GM23338 (cell line): ENCODE measurements around the gene HMCES. TPM values are rescaled to one million over a fixed set of nuclear protein-coding genes. Genes with fewer than 3 reads are reported as not detected.
A peak's percentile ranks its signal among the peaks of the same experiment; 100 is the strongest.

Experiments used
- ATAC-seq: fragments of 200-7000 bp; cut with Tn5 transposase; 3 replicates; pipeline ENCODE4 v1.9.1; 2020
- DNase-seq: peaks from one replicate; pipeline ENCODE4 v3.0.0-alpha.2; 2015; ENCODE audit warnings: low spot score
- H2AFZ ChIP-seq: fragments of 200-600 bp; sonication (generic); 2 replicates; pipeline ENCODE4 v1.8.0; 2016; ENCODE audit warnings: antibody characterized with exemption, mild to moderate bottlenecking, moderate library complexity
- H3F3A ChIP-seq: fragments of 200-600 bp; sonication (generic); replicated peaks from 2 replicates; pipeline ENCODE4 v1.8.0; 2017; ENCODE audit warnings: antibody characterized with exemption, mixed run types, low read depth
- H3K27ac ChIP-seq: fragments of 200-600 bp; sonication (generic); 2 replicates; pipeline ENCODE4 v1.6.1; 2016; ENCODE audit warnings: low read depth
- H3K27me3 ChIP-seq: fragments of 200-600 bp; sonication (generic); 2 replicates; pipeline ENCODE4 v1.8.0; 2016; ENCODE audit warnings: mild to moderate bottlenecking, mixed run types, moderate library complexity; ENCODE audit not compliant: insufficient read depth
- H3K36me3 ChIP-seq: fragments of 200-600 bp; sonication (generic); 2 replicates; pipeline ENCODE4 v1.8.0; 2016; ENCODE audit warnings: mild to moderate bottlenecking; ENCODE audit not compliant: insufficient read depth
- H3K4me1 ChIP-seq: fragments of 200-600 bp; sonication (generic); 2 replicates; pipeline ENCODE4 v1.8.0; 2016; ENCODE audit warnings: mild to moderate bottlenecking, moderate library complexity; ENCODE audit not compliant: insufficient read depth
- H3K4me2 ChIP-seq: fragments of 200-600 bp; sonication (generic); 2 replicates; pipeline ENCODE4 v1.7.1; 2017; ENCODE audit warnings: mixed run types
- H3K4me3 ChIP-seq: fragments of 200-600 bp; sonication (generic); 2 replicates; pipeline ENCODE4 v1.6.1; 2016; ENCODE audit warnings: mixed run types
- H3K79me2 ChIP-seq: fragments of 200-600 bp; sonication (generic); replicated peaks from 2 replicates; pipeline ENCODE4 v1.8.0; 2017; ENCODE audit warnings: mild to moderate bottlenecking; ENCODE audit not compliant: insufficient read depth
- H3K9me2 ChIP-seq: fragments of 200-600 bp; sonication (generic); 2 replicates; pipeline ENCODE4 v1.8.0; 2017; ENCODE audit not compliant: insufficient read depth
- H4K20me1 ChIP-seq: fragments of 200-600 bp; sonication (generic); replicated peaks from 2 replicates; pipeline ENCODE4 v1.8.0; 2017; ENCODE audit warnings: mild to moderate bottlenecking; ENCODE audit not compliant: insufficient read depth
- H3K27ac Mint-ChIP-seq: 2 replicates; pipeline ENCODE4 v1.8.0; 2020; ENCODE audit warnings: inconsistent platforms, mild to moderate bottlenecking, moderate library complexity, mixed read lengths
- H3K27me3 Mint-ChIP-seq: 3 replicates; pipeline ENCODE4 v1.8.0; 2022; ENCODE audit warnings: low read depth, mild to moderate bottlenecking, moderate library complexity, mixed read lengths, inconsistent platforms; ENCODE audit not compliant: insufficient read depth, poor library complexity
- H3K36me3 Mint-ChIP-seq: 3 replicates; pipeline ENCODE4 v1.8.0; 2021; ENCODE audit warnings: low read depth, mild to moderate bottlenecking, inconsistent platforms, moderate library complexity, mixed read lengths
- H3K4me1 Mint-ChIP-seq: 3 replicates; pipeline ENCODE4 v1.8.0; 2020; ENCODE audit warnings: mild to moderate bottlenecking, inconsistent platforms, mixed read lengths
- H3K4me3 Mint-ChIP-seq: 3 replicates; pipeline ENCODE4 v1.8.0; 2021; ENCODE audit warnings: moderate library complexity, mild to moderate bottlenecking, inconsistent platforms, mixed read lengths
- H3K9me3 Mint-ChIP-seq: 3 replicates; pipeline ENCODE4 v1.8.0; 2020; ENCODE audit warnings: moderate library complexity, mild to moderate bottlenecking, inconsistent platforms, mixed read lengths
- CREB1 ChIP-seq: fragments of 250-450 bp; sonication (Bioruptor Pico); IDR thresholded peaks from 2 replicates; pipeline ENCODE4 v1.5.0; 2020; ENCODE audit warnings: low read depth, mild to moderate bottlenecking, moderate library complexity
- CTCF ChIP-seq, 2 experiments: fragments of 200-600 bp in 1 of 2; sonication (generic) in 1 of 2; conservative IDR thresholded peaks; 2 replicates each; pipeline versions ENCODE4 v1.5.1 to v1.6.1; 2016 to 2017; ENCODE audit warnings: antibody characterized with exemption in 2 of 2, low read depth in 2 of 2, mild to moderate bottlenecking in 2 of 2, moderate library complexity in 1 of 2
- ETS1 ChIP-seq: IDR thresholded peaks from 2 replicates; pipeline ENCODE4 v1.6.1; 2016; ENCODE audit warnings: antibody characterized with exemption
- EZH2 ChIP-seq: fragments of 200-600 bp; sonication (generic); IDR thresholded peaks from one replicate; pipeline ENCODE4 v1.8.0; 2017; ENCODE audit warnings: antibody characterized with exemption, mild to moderate bottlenecking, low read depth; ENCODE audit not compliant: unreplicated experiment
- EZH2phosphoT487 ChIP-seq: fragments of 200-600 bp; sonication (generic); IDR thresholded peaks from one replicate; pipeline ENCODE4 v1.8.1; 2018; ENCODE audit warnings: antibody characterized with exemption; ENCODE audit not compliant: unreplicated experiment
- JUNB ChIP-seq: IDR thresholded peaks from one replicate; pipeline ENCODE4 v1.6.1; 2016; ENCODE audit warnings: antibody characterized with exemption; ENCODE audit not compliant: unreplicated experiment
- NANOG ChIP-seq: IDR thresholded peaks from 2 replicates; pipeline ENCODE4 v1.6.1; 2016; ENCODE audit warnings: antibody characterized with exemption, borderline replicate concordance
- POLR2AphosphoS5 ChIP-seq: IDR thresholded peaks from 2 replicates; pipeline ENCODE4 v1.6.1; 2016; ENCODE audit warnings: antibody characterized with exemption, low read depth
- STAT1 ChIP-seq: IDR thresholded peaks from one replicate; pipeline ENCODE4 v1.6.1; 2016; ENCODE audit warnings: antibody characterized with exemption; ENCODE audit not compliant: unreplicated experiment
- ZNF114 ChIP-seq: fragments of 250-450 bp; sonication (Bioruptor Pico); IDR thresholded peaks from 2 replicates; pipeline ENCODE4 v1.5.0; 2020; ENCODE audit warnings: mild to moderate bottlenecking, moderate library complexity
- ZNF331 ChIP-seq: fragments of 250-450 bp; sonication (Bioruptor Pico); IDR thresholded peaks from 2 replicates; pipeline ENCODE4 v1.5.0; 2020; ENCODE audit warnings: low read depth, mild to moderate bottlenecking, moderate library complexity
- ZNF462 ChIP-seq: fragments of 250-450 bp; sonication (Bioruptor Pico); IDR thresholded peaks from 2 replicates; pipeline ENCODE4 v1.5.0; 2020; ENCODE audit warnings: mild to moderate bottlenecking, moderate library complexity
- polyA plus RNA-seq: library from polyadenylated mRNA; unstranded; fragments of >200 nt; fragmentation: Nextera tagmentation; extraction: Ambion mirVana; gene quantifications from 2 replicates; pipeline ENCODE4 v1.2.1, GENCODE V29; 2016
- total RNA-seq: library from RNA; depleted of rRNA; stranded (reverse); fragments of >200 nt; shearing (Covaris generic); gene quantifications from 2 replicates; pipeline ENCODE4 v1.2.3, GENCODE V29; 2014
- TF ChIP-seq, protein P1 (sequence below): IDR thresholded peaks from one replicate; pipeline ENCODE4 v1.6.1; 2018; ENCODE audit warnings: antibody characterized with exemption; ENCODE audit not compliant: unreplicated experiment

Gene HMCES
- total and polyA plus RNA-seq, 2 experiments from 2014 or later: 36.5 to 44.5 TPM

GRCh38 chr3:129280183-129280582 is 1.5 kb downstream of the HMCES start:
- H2AFZ ChIP-seq: no peak overlapping the region
- H3K79me2 ChIP-seq: peaks cover 20% of the 10 kb centered on the region
- Mint-ChIP-seq H3K27ac (no peak overlapping the region), H3K4me1 (peaks cover 23% of the 10 kb centered on the region), H3K9me3 (no peaks in the 10 kb centered on the region), H3K4me3 (peak overlapping the region; percentile 95; the same call in 2 of the 3 replicates), H3K27me3 (peaks cover 13% of the 10 kb centered on the region), H3K36me3 (peaks cover 26% of the 10 kb centered on the region)
- H3K27ac ChIP-seq: no peak overlapping the region
- peak overlapping the region; percentile 98 for H3K4me2 ChIP-seq
- H3K36me3 ChIP-seq: peaks cover 10% of the 10 kb centered on the region
- H3K9me2 ChIP-seq: no peaks in the 10 kb centered on the region
- DNase-seq (no peak), ATAC-seq (no peak)
- H3K27me3 ChIP-seq: no peaks in the 10 kb centered on the region
- H3F3A ChIP-seq: peaks cover 7% of the 10 kb centered on the region
- H3K4me3 ChIP-seq: peak overlapping the region; percentile 90
- TF ChIP-seq JUNB (no peak), POLR2AphosphoS5 (no peak), STAT1 (no peak), ETS1 (no peak), EZH2 (no peak), ZNF331 (CRISPR knock-in tag) (no peak), NANOG (no peak), ZNF462 (CRISPR knock-in tag) (no peak), ZNF114 (CRISPR knock-in tag) (no peak), EZH2phosphoT487 (no peak), CTCF (conservative IDR thresholded peaks at IDR 0.05; ENCODE audit: low read depth in 2 of 2) (no peak), CREB1 (CRISPR knock-in tag) (no peak)
- TF ChIP-seq, protein P1, sequence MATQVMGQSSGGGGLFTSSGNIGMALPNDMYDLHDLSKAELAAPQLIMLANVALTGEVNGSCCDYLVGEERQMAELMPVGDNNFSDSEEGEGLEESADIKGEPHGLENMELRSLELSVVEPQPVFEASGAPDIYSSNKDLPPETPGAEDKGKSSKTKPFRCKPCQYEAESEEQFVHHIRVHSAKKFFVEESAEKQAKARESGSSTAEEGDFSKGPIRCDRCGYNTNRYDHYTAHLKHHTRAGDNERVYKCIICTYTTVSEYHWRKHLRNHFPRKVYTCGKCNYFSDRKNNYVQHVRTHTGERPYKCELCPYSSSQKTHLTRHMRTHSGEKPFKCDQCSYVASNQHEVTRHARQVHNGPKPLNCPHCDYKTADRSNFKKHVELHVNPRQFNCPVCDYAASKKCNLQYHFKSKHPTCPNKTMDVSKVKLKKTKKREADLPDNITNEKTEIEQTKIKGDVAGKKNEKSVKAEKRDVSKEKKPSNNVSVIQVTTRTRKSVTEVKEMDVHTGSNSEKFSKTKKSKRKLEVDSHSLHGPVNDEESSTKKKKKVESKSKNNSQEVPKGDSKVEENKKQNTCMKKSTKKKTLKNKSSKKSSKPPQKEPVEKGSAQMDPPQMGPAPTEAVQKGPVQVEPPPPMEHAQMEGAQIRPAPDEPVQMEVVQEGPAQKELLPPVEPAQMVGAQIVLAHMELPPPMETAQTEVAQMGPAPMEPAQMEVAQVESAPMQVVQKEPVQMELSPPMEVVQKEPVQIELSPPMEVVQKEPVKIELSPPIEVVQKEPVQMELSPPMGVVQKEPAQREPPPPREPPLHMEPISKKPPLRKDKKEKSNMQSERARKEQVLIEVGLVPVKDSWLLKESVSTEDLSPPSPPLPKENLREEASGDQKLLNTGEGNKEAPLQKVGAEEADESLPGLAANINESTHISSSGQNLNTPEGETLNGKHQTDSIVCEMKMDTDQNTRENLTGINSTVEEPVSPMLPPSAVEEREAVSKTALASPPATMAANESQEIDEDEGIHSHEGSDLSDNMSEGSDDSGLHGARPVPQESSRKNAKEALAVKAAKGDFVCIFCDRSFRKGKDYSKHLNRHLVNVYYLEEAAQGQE: no peak
- H4K20me1 ChIP-seq: no peaks in the 10 kb centered on the region; the same call in 1 of the 2 replicates
- peaks cover 20% of the 10 kb centered on the region for H3K4me1 ChIP-seq
